ENCODE data around the gene PIK3R6. TPM values are rescaled to one million over a fixed set of nuclear protein-coding genes. Genes with fewer than 3 reads are reported as not detected.

PIK3R6 gene
- total RNA-seq, 1 donor from 2014 or later = 10.1 TPM

Other genes with a start within 250 kb of the PIK3R6 start
- gene MYH10, start 236.9 kb downstream of the PIK3R6 start, total RNA-seq = 13.2 and 20.7 TPM in 2 replicates
- gene CCDC42, start 122.8 kb downstream of the PIK3R6 start, total RNA-seq = 0.21 and 0.75 TPM in 2 replicates
- not detected in 2 replicates for gene SPDYE4, start 109.1 kb downstream of the PIK3R6 start, total RNA-seq
- gene MFSD6L, start 68.3 kb downstream of the PIK3R6 start, total RNA-seq = 0.64 and 0.94 TPM in 2 replicates
- 46.8 and 47.7 TPM in 2 replicates for gene PIK3R5, start 98.0 kb upstream of the PIK3R6 start, total RNA-seq
- gene NTN1, start 153.8 kb upstream of the PIK3R6 start, total RNA-seq = 0.41 and 0.60 TPM in 2 replicates

All from activated T-helper 2 cell treated with anti-CD3 and anti-CD28 coated beads, Interferon-gamma antibody, Interleukin-2, Interleukin-4, amounts not matched to agents 10 μg/mL and 5 μg/mL and 100 μg/mL, durations not matched to agents 14 hours and 24 hours and 36 hours (primary cell).